IPS-18a (cell line): ENCODE results near the gene IPO7.

Experiments
- H3K27ac ChIP-seq: one replicate; pipeline ENCODE4 v1.5.1; 2013; ENCODE audit warnings: low read length
- H3K27me3 ChIP-seq: one replicate; pipeline ENCODE4 v1.6.1; 2013; ENCODE audit warnings: mild to moderate bottlenecking, low read length; ENCODE audit not compliant: control insufficient read depth, insufficient read depth
- H3K36me3 ChIP-seq: one replicate; pipeline ENCODE4 v1.6.1; 2013; ENCODE audit warnings: low read depth, low read length; ENCODE audit not compliant: control insufficient read depth
- H3K4me1 ChIP-seq: one replicate; pipeline ENCODE4 v1.6.1; 2013; ENCODE audit warnings: low read depth, low read length; ENCODE audit not compliant: control insufficient read depth
- H3K4me3 ChIP-seq: one replicate; pipeline ENCODE4 v1.5.1; 2013; ENCODE audit warnings: low read length
- H3K9ac ChIP-seq: one replicate; pipeline ENCODE4 v1.6.1; 2013; ENCODE audit warnings: mild to moderate bottlenecking, low read length, moderate library complexity
- H3K9me3 ChIP-seq: one replicate; pipeline ENCODE4 v1.6.1; 2013; ENCODE audit warnings: low read depth, low read length; ENCODE audit not compliant: control insufficient read depth

IPO7 gene

DNA sequence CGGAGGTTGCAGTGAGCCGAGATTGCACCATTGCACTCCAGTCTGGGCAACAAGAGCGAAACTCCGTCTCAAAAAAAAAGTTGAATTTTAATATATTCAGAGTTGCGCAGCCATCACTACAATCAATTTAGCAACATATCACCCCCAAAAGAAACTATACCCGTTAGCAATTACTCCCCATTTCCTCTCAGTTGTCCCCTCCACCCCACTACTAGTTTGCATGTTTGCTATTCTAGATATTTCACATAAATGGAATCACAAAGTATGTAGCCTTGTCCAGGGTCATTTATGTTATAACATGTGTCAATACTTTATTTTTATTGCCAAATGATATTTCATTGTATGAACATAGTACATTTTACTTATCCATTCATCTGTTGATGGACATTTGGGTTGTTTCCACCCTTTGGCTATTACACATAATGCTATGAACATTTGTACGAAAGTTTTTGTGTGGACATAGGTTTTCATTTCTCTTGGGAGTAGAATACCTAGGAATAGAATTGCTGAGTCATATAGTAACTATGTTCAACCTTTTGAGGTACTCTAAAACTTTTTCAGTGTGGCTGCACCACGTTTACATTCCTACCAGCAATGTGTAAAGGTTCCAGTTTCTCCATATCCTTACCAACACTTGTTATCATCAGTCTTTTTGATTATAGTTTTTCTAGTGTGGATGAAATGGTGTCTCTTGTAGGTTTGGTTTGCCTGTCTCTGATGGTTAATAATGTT is 78.5 kb downstream of the IPO7 start:
- Histone ChIP-seq H3K9ac (peak overlapping the region; percentile 24), H3K4me1 (peaks cover 3% of the 10 kb centered on the region), H3K9me3 (no peaks in the 10 kb centered on the region), H3K4me3 (no peak overlapping the region), H3K27me3 (no peaks in the 10 kb centered on the region), H3K36me3 (no peaks in the 10 kb centered on the region), H3K27ac (no peak overlapping the region)

DNA sequence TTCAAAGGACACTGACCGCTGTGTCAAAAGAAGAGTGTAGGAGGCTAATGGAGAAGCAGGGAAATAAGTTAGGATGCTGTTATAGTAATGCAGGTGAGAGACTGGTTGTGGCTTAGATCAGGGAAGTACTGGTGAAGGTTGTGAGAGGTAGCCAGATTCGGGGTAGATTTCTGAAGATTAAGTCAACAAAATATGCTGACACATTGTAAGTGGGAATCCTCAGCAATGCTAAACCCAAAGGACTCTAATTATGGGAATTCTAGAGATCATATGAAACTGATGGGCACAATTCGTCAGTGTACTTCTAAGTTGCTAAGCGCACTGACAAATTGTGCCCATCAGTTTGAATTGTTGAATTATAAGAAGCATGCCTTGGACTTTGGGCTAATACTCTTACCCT is 86.3 kb downstream of the IPO7 start:
- H3K4me3 ChIP-seq: no peak overlapping the region
- no peak overlapping the region for H3K9ac ChIP-seq
- no peak overlapping the region for H3K27ac ChIP-seq
- H3K27me3 ChIP-seq: no peaks in the 10 kb centered on the region
- no peaks in the 10 kb centered on the region for H3K9me3 ChIP-seq
- peaks cover 31% of the 10 kb centered on the region for H3K36me3 ChIP-seq
- no peaks in the 10 kb centered on the region for H3K4me1 ChIP-seq

DNA sequence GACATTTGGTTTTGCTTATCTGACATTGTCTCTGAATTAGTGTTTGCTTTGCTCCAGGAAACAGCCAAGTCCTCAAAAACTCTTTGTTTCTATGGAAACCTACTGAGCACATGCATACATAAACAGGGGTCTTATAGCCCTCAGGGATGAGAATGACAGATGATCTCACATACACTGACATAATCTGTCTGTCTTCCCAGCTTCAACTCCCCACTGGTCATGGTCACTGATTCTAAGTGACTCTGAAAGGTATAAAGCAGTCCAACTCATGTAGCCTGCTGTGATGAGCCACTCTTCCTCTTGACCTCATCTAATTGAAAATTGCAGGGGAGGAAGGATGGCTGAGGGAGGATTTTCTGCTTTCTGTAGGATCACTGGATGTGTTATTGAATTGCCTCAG is 89.0 kb downstream of the IPO7 start:
- Histone ChIP-seq H3K9ac (no peak overlapping the region), H3K36me3 (peaks cover 37% of the 10 kb centered on the region), H3K27ac (no peak overlapping the region)

DNA sequence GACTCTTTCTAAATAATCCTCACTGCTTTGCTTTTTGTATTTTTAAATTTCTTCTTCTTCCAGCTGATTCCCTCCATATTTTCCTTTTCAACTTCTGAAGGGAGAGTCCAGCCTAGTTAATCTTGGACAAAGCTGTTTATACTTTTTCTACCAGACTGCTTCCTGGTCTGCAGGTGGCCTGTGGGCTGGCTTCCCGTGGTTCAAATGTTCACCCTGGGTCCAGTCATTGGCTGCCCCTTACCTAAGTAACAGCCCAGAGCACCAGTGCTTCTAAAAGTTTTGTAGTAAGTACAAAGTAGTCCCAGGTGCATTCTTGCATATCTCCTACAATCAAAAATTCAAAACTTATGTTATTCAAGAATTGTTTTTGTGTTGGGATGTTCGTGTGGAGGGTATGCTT is 95.4 kb downstream of the IPO7 start:
- H3K4me1 ChIP-seq: no peaks in the 10 kb centered on the region
- H3K36me3 ChIP-seq: peaks cover 42% of the 10 kb centered on the region

More for the DNA sequence above, 89.0 kb downstream of the IPO7 start:
- Histone ChIP-seq H3K9me3 (no peaks in the 10 kb centered on the region), H3K27me3 (no peaks in the 10 kb centered on the region), H3K4me1 (no peaks in the 10 kb centered on the region), H3K4me3 (no peak overlapping the region)

DNA sequence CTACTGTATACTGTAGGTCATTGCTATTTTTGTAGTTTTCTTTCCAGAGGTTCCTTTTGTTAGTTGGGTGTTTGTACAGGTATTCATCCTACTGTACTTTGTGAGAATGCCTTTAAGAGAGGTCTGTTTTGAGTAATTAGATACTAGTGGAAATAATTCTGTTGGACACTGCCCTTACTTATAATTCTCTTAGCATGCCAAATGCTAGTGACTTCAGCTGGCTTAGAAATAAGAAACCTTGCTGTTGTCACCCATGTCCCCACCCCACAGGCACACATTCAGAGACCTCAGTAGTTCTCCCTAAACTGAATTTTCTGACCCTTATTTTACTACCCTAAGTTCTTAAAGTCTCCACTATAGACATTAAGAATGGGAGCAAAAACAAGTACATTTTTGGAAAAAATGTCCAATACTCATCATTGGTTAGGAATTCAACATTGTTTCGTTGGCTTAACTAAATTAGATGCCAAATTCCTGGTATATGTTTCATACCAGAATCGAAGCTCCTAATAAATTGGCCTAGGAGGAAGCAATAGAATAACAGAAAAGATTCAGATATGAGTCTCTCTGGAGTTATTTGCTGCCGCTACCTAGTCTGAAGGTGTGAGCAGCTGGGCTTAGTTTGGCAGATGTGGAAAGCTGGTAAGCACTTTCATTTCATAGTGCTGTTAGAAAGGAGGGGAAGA is 104.8 kb downstream of the IPO7 start:
- peaks cover 28% of the 10 kb centered on the region for H3K36me3 ChIP-seq
- H3K9me3 ChIP-seq: no peaks in the 10 kb centered on the region
- H3K27ac ChIP-seq: no peak overlapping the region
- no peak overlapping the region for H3K4me3 ChIP-seq
- no peaks in the 10 kb centered on the region for H3K27me3 ChIP-seq
- H3K4me1 ChIP-seq: no peaks in the 10 kb centered on the region
- H3K9ac ChIP-seq: no peak overlapping the region

More for the DNA sequence above, 95.4 kb downstream of the IPO7 start:
- no peak overlapping the region for H3K27ac ChIP-seq
- no peak overlapping the region for H3K9ac ChIP-seq
- H3K9me3 ChIP-seq: no peaks in the 10 kb centered on the region
- H3K27me3 ChIP-seq: no peaks in the 10 kb centered on the region
- H3K4me3 ChIP-seq: no peak overlapping the region

DNA sequence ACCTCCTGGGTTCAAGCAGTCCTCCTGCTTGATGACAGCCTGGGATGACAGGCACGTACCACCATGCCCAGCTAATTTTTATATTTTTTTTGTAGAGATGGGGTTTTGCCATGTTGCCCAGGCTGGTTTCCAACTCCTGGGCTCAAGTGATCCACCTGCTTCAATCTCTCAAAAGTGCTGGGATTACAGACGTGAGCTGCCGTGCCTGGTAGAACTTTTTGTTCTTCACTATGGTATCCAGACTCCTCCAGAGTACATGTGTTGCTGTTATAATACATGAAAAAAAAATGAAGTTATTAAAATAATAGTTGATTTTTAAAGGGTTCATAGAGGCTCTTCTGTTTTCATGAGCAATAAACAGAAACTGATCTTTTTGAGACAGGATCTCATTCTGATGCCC is 105.9 kb downstream of the IPO7 start:
- Histone ChIP-seq H3K27ac (no peak overlapping the region), H3K27me3 (no peaks in the 10 kb centered on the region), H3K9ac (no peak overlapping the region), H3K4me3 (no peak overlapping the region), H3K4me1 (no peaks in the 10 kb centered on the region), H3K9me3 (no peaks in the 10 kb centered on the region), H3K36me3 (peaks cover 37% of the 10 kb centered on the region)

DNA sequence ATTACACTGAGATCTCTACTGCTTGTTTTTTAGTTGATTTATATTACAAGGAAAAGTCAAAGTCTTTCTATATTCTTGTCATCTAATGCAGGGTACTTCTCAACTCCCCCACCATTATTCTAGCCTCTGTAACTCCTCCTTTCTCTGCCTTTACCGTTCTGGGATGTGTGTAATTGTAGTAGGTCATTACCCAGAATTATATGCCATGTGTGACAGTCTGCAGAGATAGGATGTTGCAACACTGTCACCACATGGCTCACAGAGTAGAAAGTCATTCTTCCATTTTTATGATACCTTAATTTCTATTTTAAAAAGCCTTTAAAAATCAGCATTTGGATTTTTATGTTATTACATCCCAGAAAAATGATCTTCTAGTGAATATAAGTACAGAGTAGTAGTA is 109.0 kb downstream of the IPO7 start:
- no peak overlapping the region for H3K27ac ChIP-seq
- H3K27me3 ChIP-seq: no peaks in the 10 kb centered on the region
- no peaks in the 10 kb centered on the region for H3K4me1 ChIP-seq
- H3K9ac ChIP-seq: no peak overlapping the region
- peaks cover 56% of the 10 kb centered on the region for H3K36me3 ChIP-seq
- H3K4me3 ChIP-seq: no peak overlapping the region
- H3K9me3 ChIP-seq: no peaks in the 10 kb centered on the region

DNA sequence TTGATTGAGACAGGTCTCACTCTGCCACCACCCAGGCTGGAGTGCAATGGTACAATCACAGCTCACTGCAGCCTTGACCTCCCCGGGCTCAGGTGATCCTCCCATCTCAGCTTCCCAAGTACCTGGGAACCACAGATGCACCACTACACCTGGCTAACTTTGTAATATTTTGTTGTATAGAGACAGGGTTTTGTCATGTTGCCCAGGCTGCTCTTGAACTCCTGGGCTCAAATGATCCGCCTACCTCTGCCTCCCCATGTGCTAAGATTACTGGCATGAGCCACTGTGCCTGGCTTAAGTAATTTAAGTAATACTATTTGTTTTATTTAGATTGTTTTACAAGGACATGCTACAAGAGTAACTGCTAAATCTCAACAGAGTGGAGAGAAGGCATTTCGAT is 109.9 kb downstream of the IPO7 start:
- no peak overlapping the region for H3K27ac ChIP-seq
- no peak overlapping the region for H3K9ac ChIP-seq
- no peaks in the 10 kb centered on the region for H3K9me3 ChIP-seq
- no peak overlapping the region for H3K4me3 ChIP-seq
- no peaks in the 10 kb centered on the region for H3K4me1 ChIP-seq
- peaks cover 58% of the 10 kb centered on the region for H3K36me3 ChIP-seq
- no peaks in the 10 kb centered on the region for H3K27me3 ChIP-seq

DNA sequence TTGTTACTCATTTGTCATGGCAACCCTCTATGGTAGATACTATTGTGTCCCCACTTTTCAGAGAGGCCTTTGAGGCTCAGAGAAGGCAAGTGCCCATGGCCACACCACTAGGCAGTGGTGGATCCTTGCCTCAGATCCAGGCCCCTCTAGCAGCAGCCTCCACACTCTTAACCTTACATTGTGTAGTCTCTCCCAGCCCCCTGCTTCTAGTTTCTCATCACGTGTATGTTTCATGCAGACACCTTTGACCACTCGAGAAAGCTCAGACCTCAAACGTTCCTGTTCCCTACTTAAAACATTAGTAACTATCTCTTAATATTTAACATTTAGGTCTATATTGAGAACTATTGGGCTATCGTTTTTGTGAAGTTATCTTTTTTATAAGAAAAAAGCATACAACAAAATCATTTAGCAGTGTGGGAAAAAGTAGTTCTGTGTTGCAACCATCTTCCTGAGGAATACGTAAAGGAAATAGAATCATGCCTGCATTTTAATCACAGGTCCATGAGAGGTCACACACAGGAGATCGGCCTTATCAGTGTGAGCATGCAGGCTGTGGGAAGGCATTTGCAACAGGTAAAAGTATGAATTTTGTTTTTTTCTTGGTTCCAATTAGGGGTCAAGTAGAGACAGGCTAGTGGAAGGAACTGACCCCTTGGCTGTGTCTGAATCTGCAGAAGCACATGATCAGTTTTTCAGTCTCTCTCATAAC is 111.5 kb downstream of the IPO7 start:
- H3K4me3 ChIP-seq: no peak overlapping the region
- H3K9ac ChIP-seq: no peak overlapping the region
- no peaks in the 10 kb centered on the region for H3K27me3 ChIP-seq
- no peaks in the 10 kb centered on the region for H3K9me3 ChIP-seq
- no peaks in the 10 kb centered on the region for H3K4me1 ChIP-seq
- peaks cover 68% of the 10 kb centered on the region for H3K36me3 ChIP-seq
- H3K27ac ChIP-seq: no peak overlapping the region
